ENCODE measurements around the gene SLCO1A2. TPM values are rescaled to one million over a fixed set of nuclear protein-coding genes. Genes with fewer than 3 reads are reported as not detected.

SLCO1A2 gene
- total RNA-seq, 1 experiment from 2014 or later = not detected

- Mint-ChIP-seq H3K36me3 (ENCODE audit: insufficient read depth, unreplicated experiment) (no peaks in the 10 kb centered on the region), H3K9me3 (ENCODE audit: unreplicated experiment) (no peaks in the 10 kb centered on the region), H3K27me3 (ENCODE audit: insufficient read depth, unreplicated experiment) (peaks cover 56% of the 10 kb centered on the region), H3K4me3 (ENCODE audit: unreplicated experiment) (no peak overlapping the region), H3K27ac (ENCODE audit: low read depth, unreplicated experiment) (no peak overlapping the region), H3K4me1 (ENCODE audit: insufficient read depth, unreplicated experiment) (no peaks in the 10 kb centered on the region)
- ChIA-PET POLR2A (no interaction called here), CTCF (interaction anchor here (1.1 kb wide), 1 partner anchor 12 kb away, joined by 3 read pairs; no protein-coding TSS in a partner anchor)
- intact Hi-C loops (cut with micrococcal nuclease) = no loop called here
- DNase-seq (ENCODE audit: unreplicated experiment) = no peak
- no peak for TF ChIP-seq CTCF (IDR thresholded peaks at IDR 0.05; ENCODE audit: unreplicated experiment)
- BruUV-seq (replicated peaks) = no TSS peak
Observed at GRCh38 chr12:21308785-21309184, 25.9 kb downstream of the SLCO1A2 start.

GRCh38 chr12:21305661-21306060 lies 29.1 kb downstream of the SLCO1A2 start:
- no peak overlapping the region for H3K27ac Mint-ChIP-seq (ENCODE audit: low read depth, unreplicated experiment)
- H3K36me3 Mint-ChIP-seq (ENCODE audit: insufficient read depth, unreplicated experiment) = no peaks in the 10 kb centered on the region
- no peak overlapping the region for H3K4me3 Mint-ChIP-seq (ENCODE audit: unreplicated experiment)
- DNase-seq (ENCODE audit: unreplicated experiment) = no peak
- no peak for TF ChIP-seq CTCF (IDR thresholded peaks at IDR 0.05; ENCODE audit: unreplicated experiment)
- no TSS peak for BruUV-seq (replicated peaks)
- H3K27me3 Mint-ChIP-seq (ENCODE audit: insufficient read depth, unreplicated experiment) = peaks cover 63% of the 10 kb centered on the region
- no peaks in the 10 kb centered on the region for H3K4me1 Mint-ChIP-seq (ENCODE audit: insufficient read depth, unreplicated experiment)
- no peaks in the 10 kb centered on the region for H3K9me3 Mint-ChIP-seq (ENCODE audit: unreplicated experiment)
- POLR2A ChIA-PET = no interaction called here
- intact Hi-C loops (cut with micrococcal nuclease) = no loop called here
- CTCF ChIA-PET = interaction anchor here (0.6 kb wide), 1 partner anchor 717 kb away, joined by 3 read pairs; no protein-coding TSS in a partner anchor

GRCh38 chr12:21300632-21301031 lies 34.1 kb downstream of the SLCO1A2 start:
- CTCF ChIA-PET = no interaction called here
- POLR2A ChIA-PET = no interaction called here
- intact Hi-C loops (cut with micrococcal nuclease) = no loop called here
- H3K36me3 Mint-ChIP-seq (ENCODE audit: insufficient read depth, unreplicated experiment) = no peaks in the 10 kb centered on the region
- no peak overlapping the region for H3K4me3 Mint-ChIP-seq (ENCODE audit: unreplicated experiment)
- no peaks in the 10 kb centered on the region for H3K4me1 Mint-ChIP-seq (ENCODE audit: insufficient read depth, unreplicated experiment)
- DNase-seq (ENCODE audit: unreplicated experiment) = peak; percentile 6
- no peak overlapping the region for H3K27ac Mint-ChIP-seq (ENCODE audit: low read depth, unreplicated experiment)
- no peaks in the 10 kb centered on the region for H3K9me3 Mint-ChIP-seq (ENCODE audit: unreplicated experiment)
- peaks cover 28% of the 10 kb centered on the region for H3K27me3 Mint-ChIP-seq (ENCODE audit: insufficient read depth, unreplicated experiment)
- TF ChIP-seq CTCF (IDR thresholded peaks at IDR 0.05; ENCODE audit: unreplicated experiment) = no peak
- no TSS peak for BruUV-seq (replicated peaks)

- Mint-ChIP-seq H3K27ac (ENCODE audit: low read depth, unreplicated experiment) (no peak overlapping the region), H3K4me1 (ENCODE audit: insufficient read depth, unreplicated experiment) (no peaks in the 10 kb centered on the region), H3K27me3 (ENCODE audit: insufficient read depth, unreplicated experiment) (peaks cover 18% of the 10 kb centered on the region), H3K4me3 (ENCODE audit: unreplicated experiment) (no peak overlapping the region), H3K9me3 (ENCODE audit: unreplicated experiment) (no peaks in the 10 kb centered on the region), H3K36me3 (ENCODE audit: insufficient read depth, unreplicated experiment) (no peaks in the 10 kb centered on the region)
- BruUV-seq (replicated peaks) = no TSS peak
- POLR2A ChIA-PET = no interaction called here
- intact Hi-C loops (cut with micrococcal nuclease) = loop anchor here (1.0 kb wide), 1 partner anchor 383 kb away; no protein-coding TSS in a partner anchor
- peak; percentile 49 for TF ChIP-seq CTCF (IDR thresholded peaks at IDR 0.05; ENCODE audit: unreplicated experiment)
- DNase-seq (ENCODE audit: unreplicated experiment) = peak; percentile 26
- CTCF ChIA-PET = interaction anchor here (0.5 to 1.4 kb wide), 9 partner anchors 12 to 722 kb away, joined by 3 to 4 read pairs (median 3); no protein-coding TSS in a partner anchor
Observed at GRCh38 chr12:21296751-21297406, 37.8 kb downstream of the SLCO1A2 start.
